IgD-negative memory B cell (primary cell): ENCODE results near the gene KRT1. TPM values are rescaled to one million over a fixed set of nuclear protein-coding genes. Genes with fewer than 3 reads are reported as not detected.
A peak's percentile ranks its signal among the peaks of the same experiment; 100 is the strongest.

ENCODE experiments used
- H3K27ac Mint-ChIP-seq, 3 donors: one replicate each; pipeline ENCODE4 v1.8.0; 2020 to 2022; ENCODE audit warnings: mild to moderate bottlenecking in 3 of 3, mixed read lengths in 3 of 3, moderate library complexity in 1 of 3
- H3K27me3 Mint-ChIP-seq: one replicate; pipeline ENCODE4 v1.8.0; 2021; ENCODE audit warnings: mixed read lengths
- H3K36me3 Mint-ChIP-seq: one replicate; pipeline ENCODE4 v1.8.0; 2020; ENCODE audit warnings: mild to moderate bottlenecking, mixed read lengths
- H3K4me1 Mint-ChIP-seq, 3 donors: one replicate each; pipeline ENCODE4 v1.8.0; 2020 to 2022; ENCODE audit warnings: mixed read lengths in 3 of 3, mild to moderate bottlenecking in 1 of 3
- H3K4me3 Mint-ChIP-seq, 4 donors: one replicate each; pipeline ENCODE4 v1.8.0; 2020 to 2022; ENCODE audit warnings: mild to moderate bottlenecking in 4 of 4, mixed read lengths in 4 of 4, moderate library complexity in 3 of 4
- H3K9me3 Mint-ChIP-seq, 3 donors: one replicate each; pipeline ENCODE4 v1.8.0; 2020 to 2021; ENCODE audit warnings: mixed read lengths in 3 of 3, mild to moderate bottlenecking in 1 of 3
- polyA plus RNA-seq: library from polyadenylated mRNA; unstranded; fragments of 300-500 nt; fragmentation: Illumina TruSeq; gene quantifications from one replicate; pipeline ENCODE4 v1.2.3, GENCODE V29; 2021

Gene KRT1
- polyA plus RNA-seq, 1 donor from 2014 or later = 0.25 TPM

GRCh38 chr12:52691076-52691840, 11.1 kb upstream of the KRT1 start:
- peak overlapping the region; percentile 31 to 91 (median 84) for H3K4me3 Mint-ChIP-seq
- no peak overlapping the region for H3K27ac Mint-ChIP-seq
- H3K27me3 Mint-ChIP-seq = peaks cover 34% of the 10 kb centered on the region
- H3K9me3 Mint-ChIP-seq = no peaks in the 10 kb centered on the region
- peaks cover 6% of the 10 kb centered on the region for H3K36me3 Mint-ChIP-seq
- H3K4me1 Mint-ChIP-seq = peaks cover 0 to 10% (median 9%) of the 10 kb centered on the region in 3 donors

- Mint-ChIP-seq H3K4me1 (peaks cover 0 to 10% (median 9%) of the 10 kb centered on the region in 3 donors), H3K36me3 (peaks cover 6% of the 10 kb centered on the region), H3K27me3 (peaks cover 34% of the 10 kb centered on the region), H3K4me3 (peak overlapping the region; percentile 31 to 91 (median 84)), H3K9me3 (no peaks in the 10 kb centered on the region), H3K27ac (no peak overlapping the region)
Measured at GRCh38 chr12:52690351-52691075, 10.3 kb upstream of the KRT1 start.

- Mint-ChIP-seq H3K27ac (no peak overlapping the region), H3K4me3 (peak overlapping the region in 2 of 4 donors; percentile 16 to 91), H3K4me1 (peaks cover 0 to 10% (median 9%) of the 10 kb centered on the region in 3 donors), H3K27me3 (peaks cover 36% of the 10 kb centered on the region), H3K9me3 (no peaks in the 10 kb centered on the region), H3K36me3 (peaks cover 6% of the 10 kb centered on the region)
Measured at GRCh38 chr12:52689936-52690335, 9.7 kb upstream of the KRT1 start.

GRCh38 chr12:52689239-52689638, 9.0 kb upstream of the KRT1 start:
- Mint-ChIP-seq H3K27me3 (peaks cover 35% of the 10 kb centered on the region), H3K36me3 (peaks cover 7% of the 10 kb centered on the region), H3K4me1 (peaks cover 0 to 10% (median 9%) of the 10 kb centered on the region in 3 donors), H3K4me3 (no peak overlapping the region), H3K9me3 (no peaks in the 10 kb centered on the region), H3K27ac (no peak overlapping the region)

GRCh38 chr12:52688481-52688880, 8.3 kb upstream of the KRT1 start:
- Mint-ChIP-seq H3K4me1 (peaks cover 0 to 10% (median 9%) of the 10 kb centered on the region in 3 donors), H3K36me3 (peaks cover 8% of the 10 kb centered on the region), H3K27me3 (peaks cover 35% of the 10 kb centered on the region), H3K4me3 (no peak overlapping the region), H3K9me3 (no peaks in the 10 kb centered on the region), H3K27ac (no peak overlapping the region)

- Mint-ChIP-seq H3K4me3 (no peak overlapping the region), H3K27ac (no peak overlapping the region), H3K36me3 (peaks cover 3% of the 10 kb centered on the region), H3K27me3 (peaks cover 31% of the 10 kb centered on the region), H3K9me3 (no peaks in the 10 kb centered on the region), H3K4me1 (peaks cover 0 to 9% (median 8%) of the 10 kb centered on the region in 3 donors)
Measured at GRCh38 chr12:52687497-52688385, 7.5 kb upstream of the KRT1 start.

GRCh38 chr12:52686756-52687487, 6.7 kb upstream of the KRT1 start:
- Mint-ChIP-seq H3K27ac (no peak overlapping the region), H3K9me3 (no peaks in the 10 kb centered on the region), H3K36me3 (peaks cover 3% of the 10 kb centered on the region), H3K4me1 (peaks cover 0 to 9% (median 7%) of the 10 kb centered on the region in 3 donors), H3K4me3 (no peak overlapping the region), H3K27me3 (peaks cover 27% of the 10 kb centered on the region)

GRCh38 chr12:52686063-52686462, 5.9 kb upstream of the KRT1 start:
- Mint-ChIP-seq H3K4me1 (peaks cover 0 to 4% (median 3%) of the 10 kb centered on the region in 3 donors), H3K27ac (no peak overlapping the region), H3K36me3 (peaks cover 3% of the 10 kb centered on the region), H3K9me3 (no peaks in the 10 kb centered on the region), H3K27me3 (peaks cover 21% of the 10 kb centered on the region), H3K4me3 (no peak overlapping the region)

GRCh38 chr12:52685406-52685890, 5.2 kb upstream of the KRT1 start:
- Mint-ChIP-seq H3K9me3 (no peaks in the 10 kb centered on the region), H3K27ac (no peak overlapping the region), H3K4me1 (no peaks in the 10 kb centered on the region), H3K27me3 (peaks cover 16% of the 10 kb centered on the region), H3K4me3 (no peak overlapping the region), H3K36me3 (peaks cover 3% of the 10 kb centered on the region)

GRCh38 chr12:52684431-52684830, 4.2 kb upstream of the KRT1 start:
- Mint-ChIP-seq H3K27me3 (peaks cover 16% of the 10 kb centered on the region), H3K4me3 (no peak overlapping the region), H3K27ac (no peak overlapping the region)

GRCh38 chr12:52683575-52684300, 3.5 kb upstream of the KRT1 start:
- H3K9me3 Mint-ChIP-seq = peaks cover 0 to 3% (median 0%) of the 10 kb centered on the region in 3 donors
- H3K36me3 Mint-ChIP-seq = peaks cover 2% of the 10 kb centered on the region
- peaks cover 16% of the 10 kb centered on the region for H3K27me3 Mint-ChIP-seq
- no peak overlapping the region for H3K27ac Mint-ChIP-seq
- H3K4me3 Mint-ChIP-seq = no peak overlapping the region
- H3K4me1 Mint-ChIP-seq = no peaks in the 10 kb centered on the region

More at GRCh38 chr12:52684431-52684830, 4.2 kb upstream of the KRT1 start:
- peaks cover 3% of the 10 kb centered on the region for H3K36me3 Mint-ChIP-seq
- peaks cover 0 to 3% (median 0%) of the 10 kb centered on the region in 3 donors for H3K9me3 Mint-ChIP-seq
- H3K4me1 Mint-ChIP-seq = no peaks in the 10 kb centered on the region

- peaks cover 15% of the 10 kb centered on the region for H3K27me3 Mint-ChIP-seq
- H3K4me3 Mint-ChIP-seq = no peak overlapping the region
- peaks cover 1% of the 10 kb centered on the region for H3K36me3 Mint-ChIP-seq
- peaks cover 0 to 3% (median 0%) of the 10 kb centered on the region in 3 donors for H3K9me3 Mint-ChIP-seq
- H3K27ac Mint-ChIP-seq = no peak overlapping the region
- no peaks in the 10 kb centered on the region for H3K4me1 Mint-ChIP-seq
Measured at GRCh38 chr12:52682938-52683574, 2.8 kb upstream of the KRT1 start.

- Mint-ChIP-seq H3K9me3 (peaks cover 0 to 3% (median 0%) of the 10 kb centered on the region in 3 donors), H3K4me1 (no peaks in the 10 kb centered on the region), H3K27ac (no peak overlapping the region), H3K4me3 (no peak overlapping the region), H3K36me3 (peaks cover 1% of the 10 kb centered on the region), H3K27me3 (peaks cover 10% of the 10 kb centered on the region)
Measured at GRCh38 chr12:52682381-52682660, 2.1 kb upstream of the KRT1 start.
